Retina (tissue), 1 donor: ENCODE data around the gene ZNF689.
"Not testable (repeated sequence)": the region's sequence is repeated elsewhere in the genome, so short reads cannot be mapped to it uniquely, and the experiment has no call there.

Experiments used
- DNase-seq: peaks from one replicate; pipeline ENCODE4 v3.0.0-alpha.2; 2016

The ZNF689 gene

DNA sequence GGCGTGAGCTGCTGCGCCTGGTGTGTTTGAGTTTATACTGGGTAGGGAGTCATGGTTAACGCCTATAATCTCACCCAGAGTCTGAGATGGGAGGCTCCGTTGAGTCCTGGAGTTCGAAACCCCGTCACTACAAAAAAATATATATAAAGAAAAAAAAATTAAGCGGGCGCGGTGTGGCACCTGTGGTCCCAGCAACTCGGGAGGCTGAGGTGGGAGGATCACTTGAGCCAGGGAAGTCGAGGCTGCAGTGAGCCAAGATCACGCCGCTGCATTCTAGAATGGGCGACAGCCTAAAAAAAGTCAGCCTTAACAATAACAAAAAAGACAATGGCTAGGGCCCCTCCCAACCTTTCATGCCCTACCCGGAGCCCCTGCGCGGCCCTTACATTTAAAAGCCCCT, 23.3 kb upstream of the ZNF689 start:
- DNase-seq, result no peak

DNA sequence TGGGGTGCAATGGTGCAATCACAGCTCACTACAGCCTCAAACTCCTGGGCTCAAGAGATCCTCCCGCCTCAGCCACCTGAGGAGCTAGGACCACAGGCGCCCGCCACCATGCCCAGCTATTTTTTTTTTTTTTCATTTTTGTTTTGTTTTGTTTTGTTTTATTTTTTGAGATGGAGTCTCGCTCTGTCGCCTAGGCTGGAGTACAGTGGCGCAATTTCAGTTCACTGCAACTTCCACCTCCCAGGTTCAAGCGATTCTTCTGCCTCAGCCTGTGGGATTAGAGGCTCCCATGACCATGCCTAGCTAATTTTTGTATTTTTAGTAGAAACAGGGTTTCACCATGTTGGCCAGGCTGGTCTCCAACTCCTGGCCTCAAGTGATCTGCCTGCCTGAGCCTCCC, 22.3 kb upstream of the ZNF689 start:
- not testable (repeated sequence) for DNase-seq

DNA sequence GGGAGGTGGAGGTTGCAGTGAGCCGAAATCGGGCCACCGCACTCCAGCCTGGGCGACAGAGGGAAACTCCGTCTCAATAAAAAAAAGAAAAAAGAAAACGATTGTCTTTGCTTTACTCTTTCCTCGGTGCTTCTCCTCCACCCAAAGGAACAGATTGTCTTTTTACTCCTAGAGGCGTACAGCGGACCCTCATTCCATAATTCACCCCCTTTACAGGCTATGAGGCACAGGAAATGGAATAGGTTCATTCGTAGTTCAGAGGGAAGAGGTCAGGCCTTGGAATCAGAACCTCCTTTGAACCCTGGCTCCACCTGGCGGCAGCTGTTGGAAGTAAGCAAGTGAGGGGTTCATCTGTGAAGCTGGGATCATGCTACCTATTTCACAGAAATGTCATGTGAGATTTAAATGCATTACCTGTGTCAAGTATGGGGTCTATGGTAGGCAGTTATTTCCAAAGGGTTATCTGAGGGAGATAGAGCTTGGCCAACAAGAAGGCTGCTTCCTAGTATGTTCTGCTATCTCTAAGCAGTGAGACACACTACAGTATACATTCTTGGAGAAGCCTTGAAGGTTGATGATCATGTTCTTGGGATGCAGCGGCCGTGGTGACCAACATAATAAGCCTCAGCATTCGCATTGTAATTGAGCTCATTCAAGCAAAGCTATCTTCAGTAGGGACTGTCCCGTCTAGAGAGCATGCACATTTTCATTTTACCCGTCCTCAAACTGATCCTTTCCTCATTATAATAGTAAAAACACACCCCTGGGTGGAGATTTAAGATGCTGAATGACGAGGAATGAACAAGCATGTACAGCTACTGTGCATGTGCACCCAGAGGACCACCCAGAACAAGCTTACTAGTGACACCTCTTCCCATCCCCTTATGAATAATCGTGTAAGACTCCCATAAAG, 18.7 kb upstream of the ZNF689 start:
- DNase-seq, result peak; percentile 80

DNA sequence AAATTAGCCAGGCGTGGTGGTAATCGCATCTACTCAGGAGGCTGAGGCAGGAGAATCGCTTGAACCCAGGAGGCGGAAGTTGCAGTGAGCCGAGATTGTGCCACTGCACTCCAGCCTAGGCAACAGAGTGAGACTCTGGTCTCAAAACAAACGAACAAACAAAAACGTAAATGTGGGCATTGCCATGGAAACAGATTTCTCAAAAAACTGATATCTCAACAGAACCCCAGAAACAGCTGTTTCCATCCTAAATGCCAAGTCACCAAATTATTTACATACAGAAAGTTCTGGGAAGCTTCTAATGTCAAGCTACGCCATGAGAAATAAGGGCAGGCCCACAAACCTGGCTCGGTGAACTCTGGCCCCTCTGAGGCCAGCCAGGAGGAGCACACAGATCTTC, 16.0 kb upstream of the ZNF689 start:
- no peak for DNase-seq

DNA sequence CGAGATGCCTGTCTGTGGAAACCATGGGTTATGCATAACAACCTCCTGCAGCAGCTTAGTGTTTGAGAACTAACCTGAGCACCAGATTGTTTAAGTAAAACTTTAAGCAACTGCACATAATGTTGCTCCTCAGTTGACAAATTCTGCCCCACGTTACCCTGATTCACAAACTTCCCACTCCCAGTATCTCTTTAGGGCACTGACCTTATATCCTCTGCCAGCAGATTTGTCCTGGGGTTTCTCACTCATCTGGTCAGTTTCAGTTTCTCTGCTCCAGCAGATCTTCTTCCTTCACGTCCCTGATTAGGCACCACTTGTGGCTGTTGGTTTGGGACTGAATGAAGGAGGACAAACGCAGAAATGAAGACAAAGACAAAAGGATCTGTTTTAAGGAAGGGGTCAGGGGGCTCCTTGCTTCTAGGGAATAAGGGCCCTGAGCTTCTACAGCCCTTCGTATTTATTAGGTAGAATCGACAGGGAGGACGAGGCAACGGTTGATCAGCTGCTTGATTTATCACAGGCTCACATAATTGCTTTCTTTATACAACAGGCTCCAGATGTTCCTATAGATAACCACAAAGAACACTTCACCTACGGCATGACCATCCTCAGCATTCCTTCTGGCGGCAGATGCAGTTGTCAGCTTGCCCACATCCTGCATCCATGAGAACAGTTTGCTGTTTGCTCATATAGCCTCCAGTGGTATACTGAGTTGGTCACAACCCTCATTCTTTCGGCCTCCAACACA, 13.5 kb upstream of the ZNF689 start:
- no peak for DNase-seq

DNA sequence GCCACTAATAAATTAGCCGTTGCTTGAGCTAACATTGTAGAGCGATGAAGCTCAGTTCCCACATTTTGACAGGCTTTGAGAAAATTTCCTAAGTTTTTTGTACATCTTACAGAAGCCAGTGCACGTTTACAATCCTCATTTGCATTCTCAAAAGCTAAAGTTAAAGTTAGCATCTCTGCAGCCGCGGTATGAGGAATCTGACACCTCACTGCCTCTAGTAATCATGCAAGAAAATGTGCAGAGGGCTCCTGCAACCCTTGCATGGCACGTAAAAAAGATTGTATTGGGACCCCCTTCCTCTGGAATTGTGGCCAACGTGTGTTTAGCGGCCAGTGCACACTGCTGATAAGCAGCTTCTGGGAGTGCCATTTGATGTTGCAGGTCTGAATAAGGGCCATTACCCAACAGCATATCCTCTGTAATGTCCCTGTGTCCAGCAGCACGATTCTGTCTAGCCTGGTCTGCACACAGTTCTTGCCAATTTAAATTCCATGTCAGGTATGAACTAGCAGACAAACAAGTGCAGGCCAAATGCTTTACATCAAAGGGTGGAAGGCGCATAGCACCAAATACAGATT, 12.4 kb upstream of the ZNF689 start:
- no peak for DNase-seq

DNA sequence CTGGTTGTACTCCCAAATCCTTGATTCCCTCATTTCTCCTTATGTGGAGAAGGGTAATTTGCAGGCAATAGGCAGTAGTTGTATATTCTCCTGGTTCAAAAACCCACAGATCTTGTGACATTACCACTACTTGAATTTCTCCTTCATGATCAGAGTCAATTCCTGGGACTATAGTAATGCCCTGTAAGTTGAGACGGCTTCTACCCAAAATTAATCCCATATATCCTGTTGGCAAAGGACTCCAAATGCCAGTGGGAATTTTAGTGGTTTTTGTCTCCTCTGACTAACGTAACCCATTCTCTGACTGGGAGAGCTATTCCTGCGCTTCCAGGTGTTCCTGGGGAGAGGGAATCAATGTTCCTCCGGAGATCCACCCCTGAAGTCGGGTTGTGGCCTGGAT, 11.6 kb upstream of the ZNF689 start:
- DNase-seq, result no peak

DNA sequence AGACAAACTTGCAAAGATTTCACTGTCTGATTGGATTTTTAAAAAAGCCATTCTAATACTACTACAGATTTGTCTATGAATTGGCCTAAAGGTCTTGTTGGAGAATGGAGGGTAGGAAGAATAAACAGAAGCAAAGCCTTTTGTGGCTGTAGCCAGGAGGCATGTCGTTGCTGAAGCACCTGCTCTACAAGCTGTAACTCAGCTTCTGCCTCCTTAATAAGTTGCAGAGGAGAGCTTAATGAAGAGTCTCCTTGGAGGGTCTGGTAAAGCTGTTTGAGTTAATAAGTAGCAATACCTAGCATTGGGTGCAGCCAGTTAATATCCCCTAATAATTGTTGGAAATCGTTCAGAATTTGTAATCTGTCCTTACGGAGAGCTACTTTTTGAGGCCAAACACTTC, 10.0 kb upstream of the ZNF689 start:
- no peak for DNase-seq

DNA sequence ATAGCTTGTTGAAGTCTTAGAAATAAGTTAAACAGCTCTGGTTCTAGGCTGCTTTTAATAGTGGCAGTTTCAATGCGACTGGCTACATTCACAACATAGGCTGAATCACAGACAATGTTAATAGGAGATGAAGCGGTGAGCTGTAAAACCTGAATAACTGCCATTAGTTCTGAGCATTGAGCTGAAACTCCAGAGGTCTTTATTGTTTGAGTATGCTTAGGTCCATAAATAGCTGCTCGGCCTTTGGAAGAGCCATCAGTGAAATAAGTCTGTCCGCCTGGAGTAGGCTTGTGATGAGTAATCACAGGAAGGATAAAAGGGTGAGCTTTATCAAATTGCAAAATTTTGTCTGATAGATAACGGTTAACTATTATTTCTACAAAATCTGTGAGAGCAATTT, 9.4 kb upstream of the ZNF689 start:
- no peak for DNase-seq

DNA sequence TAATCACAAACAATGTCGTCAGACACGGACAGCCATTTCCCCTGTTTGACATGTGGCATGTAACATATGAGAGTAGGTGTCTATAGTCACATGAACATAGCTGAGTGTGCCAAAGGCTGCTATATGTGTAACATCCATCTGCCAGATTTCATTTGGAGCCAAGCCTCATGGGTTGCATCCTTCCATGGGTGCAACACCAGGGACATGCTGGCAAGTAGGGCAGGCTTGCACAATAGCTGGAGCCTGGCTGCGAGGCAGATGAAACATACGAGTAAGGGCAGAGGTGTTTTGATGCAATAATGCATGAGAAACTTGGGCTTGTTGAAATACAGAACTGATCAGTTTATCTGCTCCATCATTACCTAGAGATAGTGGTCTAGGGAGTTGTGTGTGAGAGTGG, 9.0 kb upstream of the ZNF689 start:
- DNase-seq, result no peak

DNA sequence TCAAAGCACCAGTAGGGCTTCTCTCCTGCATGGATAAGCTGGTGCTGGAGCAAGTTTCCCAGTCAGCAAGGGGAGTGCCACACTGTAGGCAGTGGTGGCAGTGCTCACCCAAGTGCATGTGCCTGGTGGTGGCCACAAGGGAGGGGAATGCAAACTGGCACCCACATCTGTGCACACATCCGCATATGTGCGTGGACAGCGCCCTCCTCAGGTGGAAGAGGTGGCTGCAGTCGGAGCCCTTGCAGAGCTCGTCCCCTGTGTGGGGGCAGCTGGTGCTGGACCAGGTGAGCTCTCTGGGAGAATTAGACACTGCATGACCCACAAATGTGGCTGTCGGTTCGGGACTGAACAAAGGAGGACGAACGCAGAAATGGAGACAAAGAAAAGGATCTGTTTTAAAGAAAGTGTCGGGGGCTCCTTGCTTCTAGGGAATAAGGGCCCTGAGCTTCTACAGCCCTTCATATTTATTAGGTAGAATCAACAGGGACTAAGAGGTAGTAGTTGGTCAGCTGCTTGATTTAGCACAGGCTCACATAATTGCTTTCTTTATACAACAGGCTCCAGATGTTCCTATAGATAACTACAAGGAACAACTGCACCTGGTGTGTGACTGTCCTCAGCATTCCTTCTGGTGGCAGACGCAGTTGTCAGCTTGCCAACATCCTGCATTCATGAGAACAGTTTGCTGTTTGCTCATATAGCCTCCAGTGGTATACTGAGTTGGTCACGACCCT, 5.3 kb upstream of the ZNF689 start:
- peak; percentile 31 for DNase-seq

DNA sequence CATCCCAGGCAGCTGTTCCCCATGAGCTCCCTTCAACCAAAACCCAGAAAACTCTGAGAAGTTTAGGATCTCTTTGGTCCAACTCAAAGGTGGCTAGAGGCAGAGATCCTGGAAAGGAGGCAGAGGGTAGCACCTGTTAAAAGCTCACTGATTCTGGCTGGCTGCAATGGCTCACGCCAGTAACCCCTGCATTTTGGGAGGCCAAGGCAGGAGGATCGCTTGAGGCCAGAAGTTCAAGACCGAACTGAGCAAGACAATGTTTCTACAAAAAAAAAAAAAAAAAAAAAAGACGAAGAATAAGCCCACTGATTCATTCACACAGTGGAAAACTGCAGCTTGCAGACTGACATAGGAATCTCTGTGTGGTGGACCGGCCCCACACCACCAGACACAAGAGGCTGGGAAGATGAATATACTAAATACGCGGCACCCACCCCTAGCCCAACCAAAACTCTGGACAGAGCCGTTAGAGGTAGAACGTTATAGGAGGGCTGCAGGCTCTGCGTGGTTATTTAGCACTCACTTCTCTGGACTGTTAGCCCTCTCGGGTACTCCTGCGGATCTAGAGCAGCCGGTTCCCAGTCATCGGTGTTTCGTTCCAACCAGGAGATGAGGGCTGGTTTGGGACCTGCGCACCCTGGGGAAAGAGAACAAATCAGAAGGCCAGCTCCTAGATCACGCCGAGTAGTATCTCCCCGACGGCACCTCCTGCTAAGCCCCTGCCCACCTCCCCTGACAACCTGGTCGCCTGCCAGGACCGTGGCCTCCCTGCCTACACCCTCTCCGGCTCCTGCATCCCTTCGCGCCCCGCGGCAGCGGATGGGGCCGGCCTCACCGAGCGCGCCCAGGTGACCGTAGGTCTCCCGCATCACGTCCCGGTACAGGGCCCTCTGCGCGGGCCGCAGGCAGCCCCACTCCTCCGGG, 925 bp downstream of the ZNF689 start:
- no peak for DNase-seq

DNA sequence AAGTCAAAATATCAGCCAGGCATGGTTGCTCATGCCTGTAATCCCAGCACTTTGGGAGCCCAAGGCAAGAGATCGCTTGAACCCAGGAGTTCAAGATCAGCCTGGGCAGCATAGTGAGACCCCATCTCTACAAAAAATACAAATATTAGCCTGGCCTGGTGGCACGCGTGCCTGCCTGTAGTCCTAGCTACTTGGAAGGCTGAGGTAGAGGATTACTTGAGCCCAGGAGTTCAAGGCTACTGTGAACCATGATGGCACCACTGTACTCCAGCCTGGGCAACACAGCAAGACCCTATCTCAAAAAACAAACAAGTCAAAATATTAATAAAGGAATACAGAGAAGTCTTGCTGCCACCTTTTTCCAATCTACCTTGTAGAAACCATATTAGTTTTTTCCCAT, 4.2 kb downstream of the ZNF689 start:
- DNase-seq, result no peak

DNA sequence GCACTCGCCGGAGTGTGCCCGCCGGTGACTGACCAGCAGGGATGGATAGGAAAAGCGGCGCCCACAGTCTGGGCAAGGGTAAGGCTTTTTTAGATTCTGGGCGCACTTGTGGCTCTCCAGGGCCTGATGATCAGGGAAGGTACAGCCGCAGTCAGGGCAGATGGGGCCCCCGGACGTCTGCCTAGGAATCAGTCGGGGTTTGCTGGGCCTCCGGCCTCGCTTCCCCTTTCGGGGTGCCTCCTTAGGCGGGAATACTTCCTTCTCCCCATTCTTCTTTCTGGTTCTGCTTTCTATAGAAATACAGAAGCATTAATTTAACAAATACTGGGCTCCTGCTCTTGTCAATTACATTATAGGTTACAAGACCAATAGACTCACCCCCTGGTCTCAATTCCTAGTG, 5.0 kb downstream of the ZNF689 start:
- no peak for DNase-seq

DNA sequence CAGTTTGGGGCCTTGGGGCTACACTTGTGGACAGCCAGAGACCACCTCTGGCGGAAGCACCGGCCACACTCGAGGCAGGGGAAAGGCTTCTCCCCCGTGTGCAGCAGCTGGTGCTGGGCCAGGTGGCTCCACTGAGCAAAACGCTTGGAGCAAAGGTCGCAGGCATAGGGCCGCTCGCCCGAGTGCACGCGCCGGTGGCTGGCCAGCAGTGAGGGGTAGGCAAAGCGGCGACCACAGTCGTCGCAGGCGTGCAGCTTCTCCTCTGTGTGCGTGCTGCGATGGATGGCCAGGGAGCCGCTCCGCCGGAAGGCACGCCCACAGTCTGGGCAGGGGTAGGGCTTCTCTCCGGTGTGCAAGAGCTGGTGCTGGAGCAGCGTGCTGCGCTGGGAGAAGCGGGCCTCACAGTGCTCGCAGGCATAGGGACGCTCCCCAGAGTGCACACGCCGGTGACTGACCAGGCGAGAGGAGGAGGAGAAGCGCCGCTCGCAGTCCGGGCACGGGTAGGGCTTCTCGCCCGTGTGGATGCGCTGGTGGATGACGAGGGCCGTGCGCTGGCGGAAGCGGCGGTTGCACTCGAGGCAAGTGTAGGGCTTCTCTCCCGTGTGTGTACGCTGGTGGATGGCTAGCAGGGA, 5.8 kb downstream of the ZNF689 start:
- no peak for DNase-seq

DNA sequence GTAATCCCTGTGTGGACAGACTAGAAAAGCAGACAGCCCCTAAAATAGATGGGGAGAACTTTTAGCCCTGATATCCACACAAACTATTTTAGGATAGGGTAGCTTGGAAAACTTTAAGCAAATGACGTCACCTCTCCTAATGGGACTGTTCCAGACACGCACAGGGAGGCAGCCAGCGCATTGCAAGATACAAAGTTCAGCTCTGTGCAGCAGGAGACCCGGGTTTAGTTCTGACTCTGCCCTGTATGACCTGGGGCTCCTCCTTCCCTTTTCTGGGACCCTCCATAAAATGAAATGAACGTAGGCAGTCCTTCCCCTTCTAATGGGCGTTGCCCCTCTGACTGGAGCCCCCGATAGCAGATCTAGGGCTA, 6.3 kb downstream of the ZNF689 start:
- no peak for DNase-seq

DNA sequence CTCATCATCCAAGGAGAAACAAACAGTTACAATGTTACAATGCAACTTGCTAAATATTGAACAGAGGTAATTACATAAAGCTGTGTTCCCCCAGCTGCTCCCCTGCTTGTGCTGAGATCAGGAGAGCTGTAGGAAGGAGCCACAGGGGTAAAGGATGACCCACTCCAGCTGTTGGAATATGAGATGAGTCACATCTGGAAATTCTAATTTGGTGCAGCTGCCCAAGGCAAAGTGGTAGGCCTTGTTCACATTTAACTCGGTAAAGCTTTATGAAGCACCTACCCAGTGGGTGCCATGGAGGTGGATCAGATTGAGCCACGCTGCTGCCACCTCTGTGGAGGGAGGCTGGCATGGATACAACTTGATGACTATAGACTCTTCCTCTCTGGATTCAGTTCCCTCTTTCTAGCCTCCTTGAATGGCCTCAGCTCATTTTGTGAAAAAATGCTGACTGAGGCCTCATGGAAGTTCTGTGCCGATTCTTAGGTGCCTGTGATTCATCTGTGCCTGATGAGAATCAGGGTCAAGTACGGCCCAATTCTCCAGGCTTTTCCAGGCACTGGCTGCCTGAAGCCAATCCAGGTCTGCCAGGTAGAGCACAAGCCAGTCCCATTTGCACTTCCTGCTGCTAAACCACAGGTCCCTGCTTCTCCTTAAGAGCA, 7.4 kb downstream of the ZNF689 start:
- no peak for DNase-seq

DNA sequence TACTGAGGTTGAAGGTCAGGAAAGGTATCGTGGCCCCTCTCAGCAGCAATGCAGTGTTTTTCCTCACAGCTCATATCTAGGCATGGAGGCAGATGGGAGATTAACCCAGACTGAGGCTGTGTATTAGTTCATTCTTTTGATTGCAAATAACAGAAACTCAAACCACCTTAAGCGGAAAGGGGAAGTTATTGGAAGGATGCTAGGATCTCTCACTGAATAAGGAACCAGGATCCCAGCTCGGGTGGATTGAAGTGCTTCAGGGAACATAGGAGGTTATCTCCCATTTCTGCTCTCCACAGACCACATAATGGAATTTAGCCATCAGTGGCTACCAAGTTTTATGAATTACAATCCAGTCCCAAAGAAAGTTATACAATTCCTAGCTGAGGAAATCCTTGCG, 8.2 kb downstream of the ZNF689 start:
- no peak for DNase-seq

DNA sequence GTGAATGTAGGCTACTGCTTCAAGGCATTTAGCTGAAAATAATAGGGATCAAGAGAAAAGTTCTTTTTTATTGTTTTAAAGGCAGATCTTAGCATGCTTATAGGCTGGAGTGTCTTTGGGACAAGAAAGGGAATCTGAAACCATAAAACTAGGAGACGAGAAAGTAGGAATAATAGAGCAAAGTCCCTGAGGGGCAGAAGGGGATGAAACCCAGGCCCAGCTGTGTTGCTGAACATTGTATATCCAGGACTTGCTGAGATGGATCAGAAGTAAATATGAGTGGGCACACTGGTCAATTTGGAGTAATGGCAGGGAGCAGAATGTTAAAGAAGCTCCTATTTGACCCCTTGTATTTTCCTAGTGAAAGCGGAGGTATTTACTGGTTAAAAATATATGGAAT, 9.3 kb downstream of the ZNF689 start:
- no peak for DNase-seq

DNA sequence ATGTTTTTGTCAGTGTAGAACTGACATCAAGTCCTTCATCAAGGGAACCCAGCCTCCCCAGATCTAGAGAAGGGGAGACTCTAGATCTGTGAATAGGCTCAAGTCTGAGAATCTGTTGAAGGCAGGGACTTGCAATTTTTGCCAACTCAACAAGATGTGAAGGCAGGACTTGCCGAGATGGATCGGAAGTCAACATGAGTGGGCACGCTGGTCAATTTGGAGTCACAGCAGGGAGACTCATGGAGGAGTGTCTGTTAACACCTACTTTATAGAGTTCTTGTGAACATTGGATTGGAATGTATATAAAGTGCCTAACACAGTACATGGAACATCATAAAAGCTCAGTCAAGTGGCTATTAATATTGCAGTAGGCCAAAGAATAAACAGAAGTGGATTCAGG, 10.0 kb downstream of the ZNF689 start:
- DNase-seq, result no peak

DNA sequence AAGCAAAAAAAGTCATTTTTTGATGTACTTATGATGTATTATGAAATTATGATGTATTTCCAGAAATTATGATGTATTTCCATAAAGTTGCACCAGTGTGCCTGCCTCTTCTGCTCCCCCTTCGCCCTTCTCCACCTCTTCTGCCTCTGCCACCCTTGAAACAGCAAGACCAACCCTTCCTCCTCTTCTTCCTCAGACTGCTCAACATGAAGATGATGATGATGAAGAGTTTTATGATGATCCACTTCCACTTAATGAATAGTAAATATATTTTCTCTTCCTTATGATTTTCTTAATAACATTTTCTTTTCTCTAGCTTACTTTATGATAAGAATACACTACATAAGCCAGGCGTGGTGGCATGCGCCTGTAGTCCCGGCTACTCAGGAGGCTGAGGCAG, 17.3 kb downstream of the ZNF689 start:
- no peak for DNase-seq
